Stimulated activated CD4-positive, alpha-beta T cell treated with anti-CD3 and anti-CD28 coated beads, TNF-alpha, amount 100 ng/mL, for 1 hour (primary cell): ENCODE data around the gene ARHGEF3.

Experiments used
- DNase-seq, 3 donors: peaks; one replicate each; pipeline ENCODE4 v3.0.0-alpha.2; 2020; ENCODE audit warnings: low read depth in 3 of 3, low spot score in 1 of 3

ARHGEF3 gene

GRCh38 chr3:56796202-56796601, 5.5 kb downstream of the ARHGEF3 start:
- DNase-seq = no peak

- DNase-seq = no peak
Measured at GRCh38 chr3:56795829-56796185, 5.9 kb downstream of the ARHGEF3 start.

GRCh38 chr3:56795097-56795828, 6.5 kb downstream of the ARHGEF3 start:
- DNase-seq = no peak

- no peak for DNase-seq
Measured at GRCh38 chr3:56792193-56792592, 9.6 kb downstream of the ARHGEF3 start.

GRCh38 chr3:56790016-56790821, 11.5 kb downstream of the ARHGEF3 start:
- DNase-seq = no peak

GRCh38 chr3:56789076-56789475, 12.7 kb downstream of the ARHGEF3 start:
- DNase-seq = no peak

GRCh38 chr3:56788521-56788920, 13.2 kb downstream of the ARHGEF3 start:
- no peak for DNase-seq

GRCh38 chr3:56787784-56788256, 13.9 kb downstream of the ARHGEF3 start:
- no peak for DNase-seq

GRCh38 chr3:56787258-56787775, 14.4 kb downstream of the ARHGEF3 start:
- DNase-seq = no peak

GRCh38 chr3:56785499-56785898, 16.2 kb downstream of the ARHGEF3 start:
- DNase-seq = no peak

GRCh38 chr3:56784448-56785001, 17.2 kb downstream of the ARHGEF3 start:
- DNase-seq = no peak

GRCh38 chr3:56783644-56784447, 17.9 kb downstream of the ARHGEF3 start:
- DNase-seq = peak; percentile 18 to 47 (median 38)

- DNase-seq = no peak
Measured at GRCh38 chr3:56782906-56783305, 18.8 kb downstream of the ARHGEF3 start.

- no peak for DNase-seq
Measured at GRCh38 chr3:56782215-56782614, 19.5 kb downstream of the ARHGEF3 start.

GRCh38 chr3:56781762-56782161, 20.0 kb downstream of the ARHGEF3 start:
- no peak for DNase-seq

GRCh38 chr3:56780936-56781335, 20.8 kb downstream of the ARHGEF3 start:
- DNase-seq = no peak

GRCh38 chr3:56778893-56779292, 22.9 kb downstream of the ARHGEF3 start:
- no peak for DNase-seq

GRCh38 chr3:56776556-56776950, 25.2 kb downstream of the ARHGEF3 start:
- no peak for DNase-seq

GRCh38 chr3:56775838-56776555, 25.8 kb downstream of the ARHGEF3 start:
- DNase-seq = no peak

GRCh38 chr3:56775445-56775837, 26.3 kb downstream of the ARHGEF3 start:
- no peak for DNase-seq
